Femur (tissue), 1 donor: ENCODE measurements around the gene KLHL3.

Source experiments
- DNase-seq: peaks from one replicate; pipeline ENCODE4 v3.0.0-alpha.2; 2017

The KLHL3 gene

DNA sequence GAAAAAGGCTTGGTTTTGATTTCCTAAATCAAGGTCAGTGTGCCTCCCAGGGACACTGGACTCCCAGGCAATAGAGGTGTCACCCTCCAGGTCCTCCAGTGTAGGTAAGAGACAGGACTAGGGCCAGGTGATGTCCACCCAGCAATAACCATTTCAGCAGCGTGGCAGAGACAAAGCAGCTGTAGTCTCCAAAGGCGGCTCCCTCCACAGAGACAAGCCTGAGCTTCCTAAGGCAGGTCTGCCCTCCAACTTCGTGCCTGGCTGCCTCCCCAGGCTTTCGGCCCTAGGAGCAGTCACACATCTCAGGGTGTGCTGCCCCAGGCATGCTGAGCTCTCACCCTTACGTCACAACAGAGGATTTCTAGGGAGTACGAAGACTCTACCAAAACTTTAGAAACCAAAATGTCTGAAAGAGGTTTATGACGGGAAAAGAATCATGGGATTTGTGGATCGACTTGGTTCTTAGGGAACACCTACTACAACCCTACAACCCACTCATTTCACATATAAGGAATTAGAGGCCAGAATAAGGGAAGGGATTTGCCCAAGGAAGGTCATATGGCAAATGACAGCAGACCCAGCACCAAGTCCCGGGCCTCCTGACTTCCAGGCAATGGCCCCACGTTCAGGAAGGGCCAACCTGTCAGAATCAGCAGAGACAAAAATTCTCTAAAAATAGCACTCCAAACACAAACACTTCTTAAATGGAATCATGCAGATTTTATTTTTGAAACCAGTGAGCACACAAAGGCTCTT, 105.5 kb downstream of the KLHL3 start:
- DNase-seq: no peak

DNA sequence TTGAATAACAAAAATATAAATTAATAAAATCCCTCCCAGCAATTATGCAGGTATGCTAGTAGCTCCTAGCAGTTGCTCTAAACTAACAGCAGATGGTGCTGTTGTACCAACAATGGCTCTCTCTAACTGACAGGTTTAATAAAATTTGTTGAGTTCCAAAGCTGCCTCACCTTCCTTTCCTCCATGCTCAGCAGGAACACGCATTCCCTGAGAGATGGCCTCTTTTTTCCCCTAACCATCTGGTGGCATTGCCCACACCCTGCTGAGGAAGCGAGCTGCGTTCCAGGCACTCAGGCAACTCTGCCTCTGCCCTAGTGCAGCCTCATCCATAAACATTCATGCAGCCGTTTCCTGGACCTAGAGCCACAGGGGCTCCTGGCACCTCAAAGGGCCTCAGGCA, 106.2 kb downstream of the KLHL3 start:
- no peak for DNase-seq

DNA sequence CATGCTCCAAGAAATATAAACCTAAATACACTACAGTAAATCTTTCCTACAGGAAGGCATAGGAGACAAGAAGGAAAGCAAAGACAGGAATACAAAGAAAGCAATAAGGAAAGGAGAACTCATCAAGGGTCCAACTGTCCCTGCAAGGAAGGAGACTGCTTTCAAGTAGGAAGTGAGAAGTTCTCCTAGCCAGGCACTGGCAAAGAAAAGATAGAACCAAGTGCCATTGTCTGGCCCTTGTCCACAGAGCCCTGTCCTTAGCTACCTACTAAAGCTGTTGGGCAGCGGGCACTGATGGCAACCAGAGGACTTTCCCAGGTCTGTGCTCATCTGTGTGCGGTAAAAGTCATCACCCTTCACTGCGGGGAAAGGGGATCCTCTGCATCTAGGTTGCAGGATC, 108.2 kb downstream of the KLHL3 start:
- DNase-seq: no peak

DNA sequence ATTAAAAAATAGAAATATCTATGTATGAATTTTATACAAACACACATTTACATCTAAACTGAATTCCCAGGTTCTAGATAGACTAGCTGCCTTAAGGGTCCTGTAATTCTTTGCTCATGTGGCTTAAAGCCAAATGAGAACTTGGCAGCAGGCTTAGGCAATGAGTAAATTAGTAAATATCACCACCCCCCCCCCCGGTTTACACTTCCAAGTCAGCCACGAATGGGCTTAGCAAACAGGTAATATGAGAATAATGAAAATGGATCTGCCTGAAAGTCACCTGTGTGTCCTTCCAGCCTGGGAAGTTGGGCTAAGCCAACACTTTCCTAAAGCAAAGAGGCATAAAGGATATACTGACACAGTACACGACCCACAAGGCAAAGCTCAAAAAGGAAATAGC, 108.6 kb downstream of the KLHL3 start:
- no peak for DNase-seq

DNA sequence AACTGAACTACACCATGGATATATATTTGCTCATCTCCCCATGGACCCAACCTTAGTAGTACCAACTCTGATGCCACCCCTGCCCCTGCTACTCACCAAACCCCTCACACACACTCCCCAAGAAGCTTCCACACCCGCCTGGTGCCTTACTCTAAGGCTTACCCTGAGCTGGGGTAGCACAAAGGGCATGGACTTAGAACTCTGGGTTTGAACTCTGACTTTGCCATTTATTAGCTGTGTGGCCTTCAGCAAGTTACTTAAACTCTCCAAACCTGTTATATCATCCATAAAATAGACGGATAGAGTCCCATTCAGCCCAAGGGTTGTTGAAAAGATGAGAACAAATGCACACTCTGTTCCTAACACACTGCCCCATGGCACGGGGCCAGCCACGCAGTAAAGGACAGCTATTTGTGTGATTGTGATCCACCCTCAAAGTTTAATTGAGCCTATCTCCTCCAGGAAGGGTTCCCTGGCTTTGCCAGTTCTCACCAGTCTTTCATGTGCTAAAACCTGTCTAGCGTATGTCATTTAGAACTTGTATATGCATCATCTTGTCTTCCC, 111.0 kb downstream of the KLHL3 start:
- DNase-seq: no peak

DNA sequence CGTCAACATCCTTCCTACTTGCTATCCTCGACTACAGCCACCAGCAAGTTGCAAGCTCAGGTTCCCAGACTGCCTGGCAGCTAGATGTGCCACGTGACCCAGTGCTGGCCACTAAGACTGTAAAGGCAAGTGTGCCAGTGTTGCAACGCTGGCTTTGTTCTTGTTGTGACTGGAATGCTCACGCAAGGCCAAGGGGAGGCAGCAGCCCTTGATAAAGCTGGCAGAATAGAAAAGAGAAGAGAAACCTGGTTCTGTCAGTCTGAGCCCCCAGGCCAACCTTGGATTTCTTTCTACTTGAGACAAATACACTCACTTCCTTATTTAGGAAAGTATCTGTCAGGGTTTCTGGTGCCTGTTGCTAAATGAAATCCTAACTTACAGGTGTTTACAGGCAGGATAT, 113.0 kb downstream of the KLHL3 start:
- peak; percentile 48 for DNase-seq

DNA sequence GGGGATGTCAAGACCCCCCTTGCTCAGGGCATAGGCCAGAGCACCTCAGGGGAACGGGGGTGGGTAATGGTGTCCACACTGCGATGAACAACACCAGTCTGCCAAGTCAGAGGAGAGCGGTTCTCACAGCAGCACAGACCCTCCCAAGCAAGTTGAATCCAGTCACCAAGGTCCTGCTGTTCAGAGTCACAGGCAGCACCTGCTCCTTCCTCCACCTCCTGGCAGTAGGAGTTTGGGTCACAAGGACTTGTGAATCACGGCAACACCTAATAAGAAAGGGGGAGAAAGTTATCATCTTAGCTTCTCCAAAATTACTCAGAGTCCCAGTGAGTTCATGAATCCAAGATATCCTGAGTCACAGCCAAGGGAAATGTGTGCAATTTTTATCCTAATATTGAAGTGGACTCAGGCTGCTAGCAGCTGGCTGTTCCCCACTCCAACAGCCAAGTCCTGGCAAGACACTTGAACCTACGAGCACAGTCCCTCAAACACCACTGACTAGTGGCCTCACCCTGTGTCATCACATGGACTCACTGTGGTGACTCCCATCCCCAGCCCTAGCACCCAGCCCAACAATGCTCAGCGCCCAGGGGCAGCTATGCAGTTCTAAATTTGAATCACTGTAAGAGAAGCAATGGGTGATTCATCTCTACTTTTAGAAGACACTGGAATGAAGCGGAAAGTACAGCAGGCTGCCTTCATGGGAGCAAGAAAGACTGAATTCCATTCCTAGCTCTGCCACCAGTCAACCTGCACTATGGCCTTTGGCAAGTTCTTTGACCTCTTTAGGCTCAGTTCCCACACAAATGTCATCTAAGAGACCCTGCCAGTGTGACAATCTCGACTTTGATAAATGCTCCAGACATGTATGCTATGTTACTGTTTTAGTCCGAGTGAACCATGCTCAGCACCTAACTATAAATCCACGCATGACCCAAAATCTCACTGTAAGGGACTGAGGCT, 113.7 kb downstream of the KLHL3 start:
- no peak for DNase-seq

DNA sequence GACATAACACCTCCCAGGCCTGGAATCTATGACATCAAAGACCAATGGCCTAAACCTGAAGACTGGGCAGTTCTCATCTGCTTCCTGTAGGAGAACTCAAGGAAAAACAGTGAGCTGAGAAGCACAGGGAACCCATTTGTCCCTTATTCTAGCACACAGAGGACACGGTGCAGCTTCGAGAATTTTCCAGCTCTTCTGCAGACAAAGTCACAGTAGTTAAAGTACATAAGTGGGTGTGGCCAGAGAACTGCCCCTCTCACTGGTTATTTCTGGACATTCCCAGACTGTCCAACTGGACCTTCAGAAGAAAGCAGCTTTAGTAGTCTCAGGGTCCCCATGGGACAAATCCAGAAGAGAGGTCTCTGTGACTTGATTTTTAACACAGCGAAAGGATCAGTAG, 114.6 kb downstream of the KLHL3 start:
- DNase-seq: no peak

DNA sequence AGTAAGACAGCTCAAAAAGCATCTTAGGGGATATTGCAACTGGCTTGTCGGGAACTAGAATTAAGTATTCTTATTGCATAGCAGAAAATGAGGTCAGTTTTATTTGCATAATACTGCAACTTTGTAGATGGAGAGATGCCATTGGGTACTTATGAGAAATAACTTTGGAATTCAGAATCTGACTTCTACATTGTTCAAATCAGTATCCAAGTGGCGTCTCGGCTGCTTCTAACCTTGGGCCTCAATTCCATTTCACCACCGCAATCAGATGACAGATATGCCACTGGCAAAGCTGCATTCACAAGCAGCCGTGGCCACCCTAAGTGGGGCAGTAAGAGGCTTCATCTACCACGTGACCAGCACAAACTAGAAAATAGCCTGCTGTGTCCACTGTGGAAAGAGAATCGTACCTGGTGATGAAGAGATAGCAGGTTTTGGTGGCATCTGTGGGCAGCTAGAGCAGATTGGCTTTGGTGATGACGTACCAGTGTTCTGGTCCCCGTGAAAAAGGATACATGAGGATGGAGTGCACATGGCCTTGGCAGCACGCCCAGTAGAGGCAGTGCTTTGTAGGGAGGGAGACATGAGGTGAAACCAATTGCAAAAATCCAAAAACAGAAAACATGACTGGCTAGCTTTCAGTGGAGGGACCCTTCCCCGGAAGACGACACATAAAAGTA, 116.6 kb downstream of the KLHL3 start:
- peak; percentile 45 for DNase-seq

DNA sequence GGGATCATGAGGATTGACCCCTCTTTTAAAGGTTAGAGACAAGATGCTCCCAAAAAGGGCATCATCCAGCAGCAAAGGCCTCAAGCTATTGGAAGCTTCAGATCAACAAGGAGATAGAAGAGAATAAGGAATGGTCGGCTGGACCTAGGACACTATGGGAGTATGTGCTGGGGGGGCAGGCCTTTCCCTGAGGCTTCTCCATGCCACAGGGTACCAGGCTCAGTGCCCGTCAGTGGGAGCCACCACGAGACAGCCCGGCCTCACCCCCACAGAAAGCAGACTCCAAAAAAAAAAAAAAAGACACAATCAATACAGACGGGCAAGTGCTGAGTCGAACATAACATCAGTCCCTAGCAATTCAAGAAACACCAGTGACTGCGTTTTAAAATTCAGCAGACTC, 117.4 kb downstream of the KLHL3 start:
- no peak for DNase-seq

DNA sequence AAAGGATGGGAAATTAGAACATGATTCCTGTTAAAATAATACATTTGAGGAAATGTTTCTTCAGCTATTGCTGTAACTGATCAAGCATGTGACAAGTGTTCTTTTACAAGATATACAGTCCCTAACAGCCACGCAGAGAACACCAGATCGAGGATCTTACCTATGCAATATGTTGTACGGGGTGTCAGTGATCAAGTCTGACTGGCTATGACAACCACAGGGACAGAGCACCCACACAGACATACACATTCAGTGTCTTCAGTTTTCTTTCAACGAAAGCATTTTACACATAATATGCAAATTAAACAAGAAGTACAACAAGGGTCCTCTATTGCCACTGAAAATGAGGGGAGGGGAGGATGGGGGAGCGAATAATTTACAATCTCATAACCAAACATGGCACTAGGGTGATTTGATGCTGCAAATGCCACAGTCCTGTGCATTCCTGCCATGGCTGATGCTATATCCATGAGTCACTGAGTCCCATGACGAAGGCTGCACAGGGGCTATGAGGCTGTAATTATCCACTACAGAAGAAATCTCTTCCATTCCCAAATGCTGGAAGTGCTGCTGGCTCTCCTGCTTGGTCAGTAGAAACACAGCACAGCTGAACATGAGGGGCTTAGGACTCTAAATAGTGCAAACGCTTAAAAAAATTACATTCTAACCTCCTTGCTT, 118.2 kb downstream of the KLHL3 start:
- no peak for DNase-seq

DNA sequence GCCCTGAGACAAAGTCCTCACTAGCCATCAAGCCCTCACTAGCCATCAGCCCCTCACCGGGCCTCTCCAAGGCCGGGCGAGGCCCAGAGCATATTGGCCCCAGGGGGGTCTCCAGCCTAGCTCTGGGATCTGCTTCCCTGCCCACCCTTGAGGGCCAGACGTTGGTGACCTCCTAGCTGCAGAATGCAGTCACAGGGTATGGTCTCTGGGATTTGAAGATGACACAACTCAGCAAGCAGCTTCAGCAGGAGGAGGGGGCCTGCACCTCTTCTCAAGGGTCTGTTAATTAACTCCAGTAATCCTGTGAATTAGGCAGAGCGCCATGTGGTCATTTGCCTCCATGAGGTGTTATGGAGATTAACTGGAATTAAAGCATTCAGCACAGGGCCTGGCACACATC, 119.8 kb downstream of the KLHL3 start:
- DNase-seq: no peak

DNA sequence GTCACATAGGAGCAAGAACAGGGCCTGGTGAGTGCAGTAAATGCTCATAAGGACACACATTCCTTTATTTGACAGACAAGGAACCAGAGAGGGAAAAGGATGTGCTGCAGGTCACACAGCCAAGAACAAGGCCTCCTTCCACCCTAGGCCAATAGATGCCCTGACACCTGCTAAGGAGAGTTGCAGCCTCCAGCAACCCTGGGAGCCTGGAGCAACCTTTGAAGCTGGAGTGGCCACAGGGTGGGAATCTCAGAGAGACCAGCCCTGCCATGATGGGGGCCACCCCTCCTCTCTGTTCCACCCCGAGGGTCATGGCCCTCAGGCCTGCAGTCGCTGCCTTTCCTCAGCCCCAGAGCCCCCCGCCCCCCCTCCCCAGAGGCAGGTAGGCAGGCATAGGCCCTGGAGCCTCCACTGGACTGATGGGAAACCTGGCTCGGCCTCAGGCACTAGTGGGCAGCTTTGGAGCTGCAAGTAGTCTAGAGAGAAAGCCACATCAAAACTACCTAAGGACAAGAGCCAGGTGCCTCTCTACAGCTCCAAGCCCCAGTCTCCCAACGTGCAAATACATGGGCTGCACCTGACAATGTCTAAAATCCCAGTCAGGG, 120.6 kb downstream of the KLHL3 start:
- DNase-seq: no peak

DNA sequence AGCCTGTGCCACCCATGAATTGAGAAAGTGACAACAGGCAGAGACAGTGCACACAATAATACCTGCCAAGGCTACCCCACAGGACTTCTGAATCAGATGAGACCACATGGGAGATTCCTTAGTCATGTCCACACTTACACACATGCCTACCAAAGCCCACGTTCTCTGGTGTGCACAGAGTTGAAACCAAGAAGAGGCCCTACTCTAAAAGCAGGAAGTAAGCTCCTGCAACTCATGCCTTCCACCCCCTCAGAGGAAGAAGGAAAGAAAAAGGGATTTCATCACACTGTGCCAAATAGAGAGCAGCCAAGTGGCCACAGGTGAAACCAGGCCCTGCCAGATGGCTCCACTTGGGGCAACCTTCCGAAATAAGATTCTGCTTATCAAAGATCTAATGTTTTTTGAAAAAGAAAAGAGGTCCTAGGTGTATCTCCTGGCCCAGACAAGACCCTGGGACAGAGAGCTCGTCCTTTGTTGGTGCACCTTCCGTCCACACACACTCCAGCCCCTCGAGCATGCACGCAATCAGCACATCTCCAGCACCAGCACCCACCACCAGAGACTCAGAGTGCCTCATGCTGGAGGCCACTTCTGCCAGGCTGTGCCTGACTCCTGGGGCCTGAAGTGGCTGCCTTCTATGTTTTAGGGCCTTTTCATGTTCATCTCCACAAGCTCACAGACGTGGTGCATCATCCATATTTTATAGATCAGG, 122.2 kb downstream of the KLHL3 start:
- no peak for DNase-seq

DNA sequence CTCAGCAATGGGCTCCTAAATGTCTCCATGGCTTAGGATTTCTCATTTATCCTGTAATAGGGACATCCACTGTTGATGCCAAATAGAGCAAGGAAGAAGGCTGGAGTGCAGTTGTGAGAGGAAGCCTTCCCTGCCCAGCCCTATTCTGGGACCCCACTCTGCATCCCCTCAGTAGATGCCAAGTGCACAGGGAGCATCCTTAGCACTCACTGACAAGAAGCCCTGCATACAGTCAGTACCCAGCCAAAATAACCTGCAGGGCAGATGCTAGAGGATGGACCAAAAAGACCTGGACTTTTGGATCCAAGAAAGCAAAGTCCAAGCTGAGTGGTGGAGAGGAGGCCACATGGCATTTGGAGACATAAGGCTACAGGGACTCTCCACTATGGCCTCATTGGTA, 123.3 kb downstream of the KLHL3 start:
- no peak for DNase-seq

DNA sequence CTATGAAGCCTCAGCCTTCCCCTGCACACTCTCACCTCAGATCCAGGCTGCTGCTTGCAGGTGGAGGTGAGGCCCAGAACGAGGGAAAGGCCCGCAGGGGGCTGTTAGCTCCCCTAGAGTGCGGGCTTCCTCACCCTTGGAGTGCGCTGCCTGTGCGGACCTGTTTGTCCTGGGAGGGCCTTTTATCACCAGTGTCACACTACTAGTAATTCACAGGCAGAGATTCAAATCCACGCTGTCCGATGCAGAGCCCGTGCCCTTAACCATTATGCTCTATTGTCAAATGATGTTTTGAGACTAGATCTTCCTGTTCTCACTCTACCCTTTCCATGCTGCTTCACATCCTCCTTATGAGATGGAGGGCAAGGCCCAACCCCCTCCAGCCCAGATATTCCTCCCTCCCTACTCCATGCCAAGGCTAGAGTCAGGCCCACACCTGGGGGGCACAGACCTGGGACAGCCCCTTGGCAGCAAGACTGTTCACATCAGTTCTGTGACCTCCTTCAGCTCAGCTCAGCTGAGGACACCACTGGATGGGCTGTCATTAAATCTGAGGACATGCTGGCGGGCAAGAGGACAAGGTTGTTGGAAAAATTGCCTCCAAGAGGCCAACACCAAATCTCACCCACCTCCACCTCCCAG, 124.0 kb downstream of the KLHL3 start:
- DNase-seq: no peak

DNA sequence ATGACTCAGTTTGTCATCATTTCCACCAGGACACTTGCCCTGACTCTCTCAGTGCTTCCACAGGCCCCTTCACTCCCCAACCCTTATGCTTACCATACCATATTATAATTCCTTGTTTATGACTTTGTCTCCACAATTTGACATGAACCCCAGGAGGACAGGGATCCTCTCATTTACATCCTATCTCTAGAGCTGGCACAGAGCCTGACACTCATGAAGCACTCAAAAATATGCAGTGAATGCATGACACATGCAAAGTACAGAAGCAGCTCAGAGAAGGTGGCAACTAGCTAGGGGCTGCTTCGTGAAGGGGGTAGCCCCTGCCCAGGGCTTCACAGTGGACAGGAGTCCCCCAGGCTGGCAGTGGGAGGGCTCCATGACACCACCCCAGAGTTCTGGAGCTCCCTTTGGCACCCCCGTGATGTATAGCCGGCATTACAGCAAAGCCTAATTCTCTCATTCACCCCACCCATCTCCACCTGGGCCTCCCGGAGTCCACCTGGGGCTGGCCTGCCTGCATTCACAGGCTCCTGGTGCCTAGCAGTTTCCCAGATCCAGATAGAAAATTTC, 124.8 kb downstream of the KLHL3 start:
- no peak for DNase-seq

DNA sequence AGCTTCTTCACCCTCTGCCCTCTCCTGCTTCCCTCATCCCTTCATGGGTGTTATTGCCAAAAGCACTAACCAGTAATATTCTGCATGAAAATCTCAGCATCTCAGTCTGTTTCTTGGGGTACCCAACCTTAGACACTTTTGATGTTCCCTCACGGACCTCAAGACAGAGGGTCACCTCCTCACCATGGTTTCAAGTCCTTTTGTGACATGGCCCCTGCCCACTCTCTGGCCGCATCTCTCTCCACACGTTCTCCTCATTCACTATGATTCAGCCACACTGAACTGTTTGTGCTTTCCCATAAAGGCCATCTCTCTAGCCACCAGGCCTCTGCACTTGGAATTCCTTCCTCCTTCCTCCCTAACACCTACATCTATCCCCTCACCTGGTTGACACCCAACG, 125.3 kb downstream of the KLHL3 start:
- no peak for DNase-seq

DNA sequence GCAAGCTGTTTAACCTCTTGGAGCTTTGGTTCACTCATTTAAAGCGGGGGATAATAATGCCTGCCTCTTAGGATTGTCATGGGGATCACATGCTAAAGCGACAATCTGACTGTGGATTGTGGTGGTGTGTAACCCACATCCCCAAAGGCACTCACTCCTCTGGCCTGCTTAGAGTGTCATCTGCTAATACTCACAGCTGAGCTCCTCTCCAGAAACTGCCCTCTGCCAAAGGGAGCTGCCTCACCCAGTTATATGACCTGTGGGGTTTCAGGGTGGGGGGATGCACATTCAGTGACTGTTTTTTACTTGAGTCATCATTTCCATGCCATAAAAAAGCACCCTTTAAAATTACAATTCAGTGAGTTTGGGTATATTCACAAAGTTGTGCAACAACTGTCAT, 126.8 kb downstream of the KLHL3 start:
- DNase-seq: no peak

DNA sequence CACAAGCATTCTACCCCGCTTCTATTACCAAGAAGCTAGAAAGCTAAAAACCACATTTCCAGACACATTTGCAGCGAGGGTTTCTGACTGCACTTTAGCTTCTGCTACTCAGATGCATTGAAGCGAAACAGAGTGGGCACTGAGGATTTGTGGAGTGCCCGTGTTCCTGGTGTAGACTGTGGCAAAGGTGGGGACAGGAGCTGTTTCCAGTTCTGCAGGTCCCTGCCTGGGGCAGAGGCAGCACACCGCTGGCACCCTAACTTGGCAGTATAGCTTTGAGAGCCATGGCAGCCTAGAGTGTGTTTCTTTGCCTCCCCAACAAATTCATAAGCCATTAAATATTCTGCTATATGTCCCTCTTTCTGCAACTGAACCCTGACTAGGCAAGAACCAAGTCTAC, 128.1 kb downstream of the KLHL3 start:
- no peak for DNase-seq

DNA sequence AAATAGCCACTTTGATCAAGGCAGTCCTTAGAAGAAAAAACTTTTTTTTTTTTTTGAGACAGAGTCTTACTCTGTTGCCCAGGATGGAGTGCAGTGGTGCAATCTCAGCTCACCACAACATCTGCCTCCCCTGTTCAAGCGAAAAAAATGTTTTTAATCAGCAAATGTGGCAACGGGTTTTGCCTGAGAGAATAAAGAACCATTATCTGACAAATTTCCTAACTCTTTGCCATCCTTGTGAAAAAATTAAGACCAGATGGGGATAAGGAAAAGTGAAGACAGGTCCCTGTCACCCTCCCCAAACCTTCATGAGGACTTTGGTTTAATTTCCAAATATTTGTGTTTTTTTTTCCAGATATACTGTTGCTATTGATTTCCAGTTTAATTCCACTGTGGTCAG, 129.5 kb downstream of the KLHL3 start:
- no peak for DNase-seq
